ENCODE results near the gene PBX1. TPM values are rescaled to one million over a fixed set of nuclear protein-coding genes. Genes with fewer than 3 reads are reported as not detected.
"Not testable (repeated sequence)": the region's sequence is repeated elsewhere in the genome, so short reads cannot be mapped to it uniquely, and the experiment has no call there.

The PBX1 gene
- 4.8 and 12.9 TPM in 2 replicates for total RNA-seq

GRCh38 chr1:164558461-164559341 is at the start of gene PBX1:
PBX1 (plus strand) TSS chr1:164559184.
- peak; percentile 92 for DNase-seq (ENCODE audit: low read depth, low spot score)

- DNase-seq (ENCODE audit: low read depth, low spot score) = no peak
Measured at GRCh38 chr1:164510435-164510834, 48.5 kb upstream of the PBX1 start.

- DNase-seq (ENCODE audit: low read depth, low spot score) = no peak
Measured at GRCh38 chr1:164511001-164511705, 47.8 kb upstream of the PBX1 start.

- no peak for DNase-seq (ENCODE audit: low read depth, low spot score)
Measured at GRCh38 chr1:164515231-164515630, 43.8 kb upstream of the PBX1 start.

- DNase-seq (ENCODE audit: low read depth, low spot score) = no peak
Measured at GRCh38 chr1:164515711-164516331, 43.2 kb upstream of the PBX1 start.

GRCh38 chr1:164516591-164516990 is 42.4 kb upstream of the PBX1 start:
- DNase-seq (ENCODE audit: low read depth, low spot score) = no peak

- DNase-seq (ENCODE audit: low read depth, low spot score) = no peak
Measured at GRCh38 chr1:164518692-164519332, 40.2 kb upstream of the PBX1 start.

- no peak for DNase-seq (ENCODE audit: low read depth, low spot score)
Measured at GRCh38 chr1:164519426-164519825, 39.6 kb upstream of the PBX1 start.

- DNase-seq (ENCODE audit: low read depth, low spot score) = no peak
Measured at GRCh38 chr1:164524810-164525209, 34.2 kb upstream of the PBX1 start.

- no peak for DNase-seq (ENCODE audit: low read depth, low spot score)
Measured at GRCh38 chr1:164534863-164535610, 23.9 kb upstream of the PBX1 start.

GRCh38 chr1:164552463-164552988 is 6.5 kb upstream of the PBX1 start:
- not testable (repeated sequence) for DNase-seq (ENCODE audit: low read depth, low spot score)

- no peak for DNase-seq (ENCODE audit: low read depth, low spot score)
Measured at GRCh38 chr1:164557270-164557669, 1.7 kb upstream of the PBX1 start.

- no peak for DNase-seq (ENCODE audit: low read depth, low spot score)
Measured at GRCh38 chr1:164559342-164560051, 513 bp downstream of the PBX1 start.

- no peak for DNase-seq (ENCODE audit: low read depth, low spot score)
Measured at GRCh38 chr1:164560121-164560541, 1.1 kb downstream of the PBX1 start.

GRCh38 chr1:164560556-164560955 is 1.6 kb downstream of the PBX1 start:
- no peak for DNase-seq (ENCODE audit: low read depth, low spot score)

GRCh38 chr1:164561007-164561406 is 2.0 kb downstream of the PBX1 start:
- no peak for DNase-seq (ENCODE audit: low read depth, low spot score)

- no peak for DNase-seq (ENCODE audit: low read depth, low spot score)
Measured at GRCh38 chr1:164561472-164561871, 2.5 kb downstream of the PBX1 start.

GRCh38 chr1:164562061-164562460 is 3.1 kb downstream of the PBX1 start:
- no peak for DNase-seq (ENCODE audit: low read depth, low spot score)

GRCh38 chr1:164562511-164562910 is 3.5 kb downstream of the PBX1 start:
- no peak for DNase-seq (ENCODE audit: low read depth, low spot score)

GRCh38 chr1:164562947-164563520 is 4.0 kb downstream of the PBX1 start:
- DNase-seq (ENCODE audit: low read depth, low spot score) = no peak

All from pulmonary artery endothelial cell (primary cell).